Liver (tissue), 9 donors: ENCODE measurements around the gene SYT5. TPM values are rescaled to one million over a fixed set of nuclear protein-coding genes. Genes with fewer than 3 reads are reported as not detected.

ENCODE experiments used
- DNase-seq: peaks from one replicate; pipeline ENCODE4 v3.0.0-alpha.2; 2017; ENCODE audit warnings: low spot score
- H3K27ac ChIP-seq, 2 donors: one replicate each; pipeline ENCODE4 v1.7.0; 2013; ENCODE audit warnings: inconsistent platforms in 2 of 2, low read length in 2 of 2, control low read depth in 1 of 2, low read depth in 1 of 2, mild to moderate bottlenecking in 1 of 2
- H3K27me3 ChIP-seq, 4 donors: one replicate each; pipeline versions ENCODE4 v1.6.1 to v1.7.0; 2013; ENCODE audit warnings: low read length in 3 of 4, inconsistent platforms in 1 of 4, mild to moderate bottlenecking in 1 of 4, moderate library complexity in 1 of 4; ENCODE audit not compliant: control insufficient read depth in 4 of 4, insufficient read depth in 4 of 4
- H3K36me3 ChIP-seq, 4 donors: one replicate each; pipeline versions ENCODE4 v1.6.1 to v1.7.0; 2013; ENCODE audit warnings: low read length in 3 of 4, mild to moderate bottlenecking in 3 of 4, low read depth in 1 of 4, moderate library complexity in 1 of 4; ENCODE audit not compliant: control insufficient read depth in 4 of 4, insufficient read depth in 3 of 4
- H3K4me1 ChIP-seq, 4 donors: one replicate each; pipeline versions ENCODE4 v1.6.1 to v1.7.0; 2013; ENCODE audit warnings: low read length in 3 of 4, mild to moderate bottlenecking in 3 of 4, moderate library complexity in 1 of 4; ENCODE audit not compliant: control insufficient read depth in 4 of 4, insufficient read depth in 4 of 4
- H3K4me3 ChIP-seq, 3 donors: one replicate each; pipeline versions ENCODE4 v1.6.1 to v1.7.0; 2013; ENCODE audit warnings: low read length in 3 of 3, control low read depth in 1 of 3, low read depth in 1 of 3, mild to moderate bottlenecking in 1 of 3
- H3K9ac ChIP-seq, 2 donors: one replicate each; pipeline ENCODE4 v1.7.0; 2013; ENCODE audit warnings: low read length in 2 of 2, mild to moderate bottlenecking in 2 of 2, moderate library complexity in 2 of 2, control low read depth in 1 of 2, low read depth in 1 of 2
- H3K9me3 ChIP-seq, 4 donors: one replicate each; pipeline versions ENCODE4 v1.6.1 to v1.7.0; 2013; ENCODE audit warnings: low read length in 3 of 4; ENCODE audit not compliant: control insufficient read depth in 4 of 4
- ATF3 ChIP-seq: IDR thresholded peaks from 2 replicates; pipeline ENCODE4 v1.6.1; 2016; ENCODE audit warnings: antibody characterized with exemption
- CTCF ChIP-seq: fragments of 150-350 bp; IDR thresholded peaks from 2 replicates; pipeline ENCODE4 v1.5.1; 2017; ENCODE audit warnings: improper control_type of control experiment, low read depth, low read length; ENCODE audit not compliant: missing input control
- EGR1 ChIP-seq, 2 donors: IDR thresholded peaks; 2 replicates each; pipeline ENCODE4 v1.6.1; 2016 to 2018; ENCODE audit warnings: antibody characterized with exemption in 2 of 2, low read depth in 2 of 2
- FOXA1 ChIP-seq: IDR thresholded peaks from 2 replicates; pipeline ENCODE4 v1.6.1; 2016; ENCODE audit warnings: antibody characterized with exemption
- FOXA2 ChIP-seq: IDR thresholded peaks from 2 replicates; pipeline ENCODE4 v1.6.1; 2016; ENCODE audit warnings: antibody characterized with exemption
- GABPA ChIP-seq, 2 donors: IDR thresholded peaks in 1 of 2; conservative IDR thresholded peaks in 1 of 2; 2 replicates each; pipeline ENCODE4 v1.6.1; 2016; ENCODE audit warnings: antibody characterized with exemption in 2 of 2, mild to moderate bottlenecking in 1 of 2, moderate library complexity in 1 of 2
- HNF4A ChIP-seq, 2 donors: conservative IDR thresholded peaks; 2 replicates each; pipeline ENCODE4 v1.6.1; 2016; ENCODE audit warnings: antibody characterized with exemption in 2 of 2, mild to moderate bottlenecking in 2 of 2
- HNF4G ChIP-seq: IDR thresholded peaks from 2 replicates; pipeline ENCODE4 v1.6.1; 2016; ENCODE audit warnings: antibody characterized with exemption
- JUND ChIP-seq, 2 donors: IDR thresholded peaks; 2 replicates each; pipeline ENCODE4 v1.6.1; 2016; ENCODE audit warnings: antibody characterized with exemption in 2 of 2
- MAX ChIP-seq: IDR thresholded peaks from 2 replicates; pipeline ENCODE4 v1.6.1; 2016; ENCODE audit warnings: antibody characterized with exemption
- NR2F2 ChIP-seq: IDR thresholded peaks from 2 replicates; pipeline ENCODE4 v1.6.1; 2016; ENCODE audit warnings: antibody characterized with exemption
- RAD21 ChIP-seq, 2 donors: IDR thresholded peaks; 2 replicates each; pipeline ENCODE4 v1.6.1; 2016; ENCODE audit warnings: antibody characterized with exemption in 2 of 2, mild to moderate bottlenecking in 2 of 2
- RXRA ChIP-seq, 2 donors: IDR thresholded peaks; 2 replicates each; pipeline ENCODE4 v1.6.1; 2017 to 2018; ENCODE audit warnings: antibody characterized with exemption in 2 of 2, mild to moderate bottlenecking in 1 of 2
- SP1 ChIP-seq: IDR thresholded peaks from 2 replicates; pipeline ENCODE4 v1.6.1; 2018; ENCODE audit warnings: antibody characterized with exemption, mild to moderate bottlenecking
- TAF1 ChIP-seq: conservative IDR thresholded peaks from 2 replicates; pipeline ENCODE4 v1.6.1; 2016; ENCODE audit warnings: antibody characterized with exemption, mild to moderate bottlenecking
- YY1 ChIP-seq: IDR thresholded peaks from 2 replicates; pipeline ENCODE4 v1.6.1; 2016; ENCODE audit warnings: antibody characterized with exemption, mild to moderate bottlenecking
- ZBTB33 ChIP-seq: IDR thresholded peaks from 2 replicates; pipeline ENCODE4 v1.6.1; 2016; ENCODE audit warnings: antibody characterized with exemption
- WGBS: extraction: QIAGEN DNeasy Blood & Tissue Kit; methylation state at CpG from one replicate; pipeline ENCODE4 v1.1.7; 2013; 5-methylcytosine and 5-hydroxymethylcytosine counted together
- polyA plus RNA-seq, 2 donors: library from polyadenylated mRNA; stranded (reverse) in 1 of 2; unstranded in 1 of 2; fragments of 200-250 nt in 1 of 2; fragments of >200 nt in 1 of 2; fragmentation: Nextera tagmentation in 1 of 2; extraction: Ambion mirVana in 1 of 2; gene quantifications; one replicate each; pipeline versions ENCODE4 v1.2.1 to v1.2.3, GENCODE V29; 2013 to 2015
- total RNA-seq, 2 donors: library from RNA; depleted of rRNA; stranded (reverse); fragments of >200 nt; gene quantifications; one replicate each; pipeline ENCODE4 v1.2.3, GENCODE V29; 2014
- TF ChIP-seq, protein P1 (sequence below): IDR thresholded peaks from 2 replicates; pipeline ENCODE4 v1.6.1; 2016; ENCODE audit warnings: antibody characterized with exemption, mild to moderate bottlenecking
- donor health status: healthy.
- donor health status: healthy.
- donor health status: healthy.
- donor health status: healthy.
- donor health status: healthy.

The SYT5 gene
- total and polyA plus RNA-seq, 4 donors = under 0.01 TPM; not detected in 3

DNA sequence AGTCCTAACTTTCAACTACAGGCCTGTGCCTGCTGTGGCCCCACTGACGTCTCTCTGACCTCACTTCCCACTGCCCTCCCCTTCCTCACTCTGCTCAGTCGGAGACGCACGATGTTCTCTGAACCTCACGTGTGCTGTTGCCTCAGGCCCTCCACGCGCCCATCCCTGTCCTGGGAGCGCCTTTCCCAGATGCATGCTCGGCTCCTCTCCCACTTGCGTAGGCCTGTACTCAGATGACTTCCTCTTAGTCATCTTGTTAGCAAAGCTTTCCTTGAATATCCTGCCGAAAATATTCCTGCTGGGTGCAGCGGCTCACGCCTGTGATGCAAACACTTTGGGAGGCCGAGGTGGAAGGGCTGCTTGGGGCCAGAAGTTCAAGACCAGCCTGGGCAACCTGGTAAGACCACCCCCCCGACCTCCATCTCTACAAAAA, 9.3 kb upstream of the SYT5 start:
- WGBS = 82% methylated on average over 15 of the region's 15 CpGs
- H3K9me3 ChIP-seq = no peaks in the 10 kb centered on the region
- H3K4me3 ChIP-seq = no peak overlapping the region
- peaks cover 0 to 5% (median 0%) of the 10 kb centered on the region in 4 donors for H3K36me3 ChIP-seq
- no peaks in the 10 kb centered on the region for H3K27me3 ChIP-seq
- H3K9ac ChIP-seq = no peak overlapping the region
- no peak overlapping the region for H3K27ac ChIP-seq
- no peak for DNase-seq
- no peaks in the 10 kb centered on the region for H3K4me1 ChIP-seq
- TF ChIP-seq EGR1 (IDR thresholded peaks at IDR 0.05; ENCODE audit: low read depth in 2 of 2) (no peak), TAF1 (no peak), FOXA1 (no peak)

GRCh38 chr19:55188625-55189024, 8.5 kb upstream of the SYT5 start:
- Histone ChIP-seq H3K27me3 (peaks cover 0 to 2% (median 0%) of the 10 kb centered on the region in 4 donors), H3K9ac (no peak overlapping the region), H3K27ac (no peak overlapping the region), H3K9me3 (no peaks in the 10 kb centered on the region), H3K36me3 (peaks cover 0 to 5% (median 0%) of the 10 kb centered on the region in 4 donors), H3K4me3 (no peak overlapping the region), H3K4me1 (no peaks in the 10 kb centered on the region)
- 74% methylated on average over 8 of the region's 8 CpGs for WGBS
- no peak for DNase-seq
- TF ChIP-seq CTCF (no peak), RXRA (IDR thresholded peaks at IDR 0.05) (no peak), NR2F2 (no peak), YY1 (no peak), TAF1 (no peak)

GRCh38 chr19:55186080-55186479, 6.0 kb upstream of the SYT5 start:
- WGBS = 97% methylated on average over 12 of the region's 12 CpGs

More at GRCh38 chr19:55186080-55186479, 6.0 kb upstream of the SYT5 start:
- Histone ChIP-seq H3K27me3 (peaks cover 0 to 2% (median 0%) of the 10 kb centered on the region in 4 donors), H3K4me3 (no peak overlapping the region), H3K27ac (no peak overlapping the region), H3K9me3 (no peaks in the 10 kb centered on the region), H3K36me3 (peaks cover 0 to 7% (median 0%) of the 10 kb centered on the region in 4 donors), H3K9ac (no peak overlapping the region), H3K4me1 (no peaks in the 10 kb centered on the region)
- TF ChIP-seq RXRA (IDR thresholded peaks at IDR 0.05) = no peak
- no peak for TF ChIP-seq RAD21 (IDR thresholded peaks at IDR 0.05)
- no peak for TF ChIP-seq ZBTB33
- TF ChIP-seq, protein P1, sequence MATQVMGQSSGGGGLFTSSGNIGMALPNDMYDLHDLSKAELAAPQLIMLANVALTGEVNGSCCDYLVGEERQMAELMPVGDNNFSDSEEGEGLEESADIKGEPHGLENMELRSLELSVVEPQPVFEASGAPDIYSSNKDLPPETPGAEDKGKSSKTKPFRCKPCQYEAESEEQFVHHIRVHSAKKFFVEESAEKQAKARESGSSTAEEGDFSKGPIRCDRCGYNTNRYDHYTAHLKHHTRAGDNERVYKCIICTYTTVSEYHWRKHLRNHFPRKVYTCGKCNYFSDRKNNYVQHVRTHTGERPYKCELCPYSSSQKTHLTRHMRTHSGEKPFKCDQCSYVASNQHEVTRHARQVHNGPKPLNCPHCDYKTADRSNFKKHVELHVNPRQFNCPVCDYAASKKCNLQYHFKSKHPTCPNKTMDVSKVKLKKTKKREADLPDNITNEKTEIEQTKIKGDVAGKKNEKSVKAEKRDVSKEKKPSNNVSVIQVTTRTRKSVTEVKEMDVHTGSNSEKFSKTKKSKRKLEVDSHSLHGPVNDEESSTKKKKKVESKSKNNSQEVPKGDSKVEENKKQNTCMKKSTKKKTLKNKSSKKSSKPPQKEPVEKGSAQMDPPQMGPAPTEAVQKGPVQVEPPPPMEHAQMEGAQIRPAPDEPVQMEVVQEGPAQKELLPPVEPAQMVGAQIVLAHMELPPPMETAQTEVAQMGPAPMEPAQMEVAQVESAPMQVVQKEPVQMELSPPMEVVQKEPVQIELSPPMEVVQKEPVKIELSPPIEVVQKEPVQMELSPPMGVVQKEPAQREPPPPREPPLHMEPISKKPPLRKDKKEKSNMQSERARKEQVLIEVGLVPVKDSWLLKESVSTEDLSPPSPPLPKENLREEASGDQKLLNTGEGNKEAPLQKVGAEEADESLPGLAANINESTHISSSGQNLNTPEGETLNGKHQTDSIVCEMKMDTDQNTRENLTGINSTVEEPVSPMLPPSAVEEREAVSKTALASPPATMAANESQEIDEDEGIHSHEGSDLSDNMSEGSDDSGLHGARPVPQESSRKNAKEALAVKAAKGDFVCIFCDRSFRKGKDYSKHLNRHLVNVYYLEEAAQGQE = no peak
- TF ChIP-seq TAF1 = no peak
- no peak for TF ChIP-seq EGR1 (IDR thresholded peaks at IDR 0.05; ENCODE audit: low read depth in 2 of 2)
- no peak for TF ChIP-seq FOXA2
- no peak for TF ChIP-seq NR2F2
- TF ChIP-seq YY1 = no peak
- no peak for TF ChIP-seq JUND (IDR thresholded peaks at IDR 0.05)
- no peak for TF ChIP-seq MAX
- TF ChIP-seq HNF4A (conservative IDR thresholded peaks at IDR 0.05) = no peak
- no peak for TF ChIP-seq HNF4G
- TF ChIP-seq ATF3 = no peak
- TF ChIP-seq CTCF = no peak
- TF ChIP-seq GABPA (IDR thresholded peaks at IDR 0.05 in 1 of 2, conservative IDR thresholded peaks at IDR 0.05 in 1 of 2) = no peak
- no peak for TF ChIP-seq SP1
- no peak for TF ChIP-seq FOXA1
- DNase-seq = no peak
